HG02852 (cell line): Measurements from ENCODE around the gene CAPZB.

Experiments used
- ATAC-seq: cut with Tn5 transposase; IDR thresholded peaks from one replicate; pipeline ENCODE4 v1.9.1; 2021; ENCODE audit warnings: mild to moderate bottlenecking, moderate library complexity; ENCODE audit not compliant: unreplicated experiment

CAPZB gene

GRCh38 chr1:19449454-19450228 is 35.7 kb downstream of the CAPZB start:
- no peak for ATAC-seq

GRCh38 chr1:19448491-19449439 is 36.6 kb downstream of the CAPZB start:
- ATAC-seq, result no peak

- ATAC-seq, result no peak
These were observed 37.8 kb downstream of the CAPZB start for GRCh38 chr1:19447550-19447949.

GRCh38 chr1:19445417-19446342 is 39.7 kb downstream of the CAPZB start:
- ATAC-seq, result no peak

GRCh38 chr1:19444296-19445021 is 40.9 kb downstream of the CAPZB start:
- ATAC-seq, result no peak

- ATAC-seq, result no peak
These were observed 42.0 kb downstream of the CAPZB start for GRCh38 chr1:19443326-19443725.

GRCh38 chr1:19442154-19443096 is 42.9 kb downstream of the CAPZB start:
- no peak for ATAC-seq

GRCh38 chr1:19441048-19441780 is 44.1 kb downstream of the CAPZB start:
- no peak for ATAC-seq

GRCh38 chr1:19439464-19440171 is 45.7 kb downstream of the CAPZB start:
- ATAC-seq, result no peak

- no peak for ATAC-seq
These were observed 46.7 kb downstream of the CAPZB start for GRCh38 chr1:19438516-19439195.

- no peak for ATAC-seq
These were observed 47.4 kb downstream of the CAPZB start for GRCh38 chr1:19437891-19438294.

- ATAC-seq, result no peak
These were observed 48.4 kb downstream of the CAPZB start for GRCh38 chr1:19436716-19437476.

GRCh38 chr1:19435851-19436455 is 49.4 kb downstream of the CAPZB start:
- ATAC-seq, result no peak

- no peak for ATAC-seq
These were observed 50.2 kb downstream of the CAPZB start for GRCh38 chr1:19435181-19435580.

- ATAC-seq, result no peak
These were observed 51.7 kb downstream of the CAPZB start for GRCh38 chr1:19433719-19433998.
